ENCODE results near the gene ZFYVE28. TPM values are rescaled to one million over a fixed set of nuclear protein-coding genes. Genes with fewer than 3 reads are reported as not detected.

ZFYVE28 gene
- total RNA-seq, 1 donor from 2014 or later, result 23.2 TPM

- DNase-seq (ENCODE audit: low spot score) (peak; percentile 44), ATAC-seq (no peak)
- intact Hi-C loops (cut with DNase I), result no loop called here
Measured at GRCh38 chr4:2290488-2290887, 128.0 kb downstream of the ZFYVE28 start.

- ATAC-seq (no peak), DNase-seq (ENCODE audit: low spot score) (peak; percentile 34)
Measured at GRCh38 chr4:2289955-2290333, 128.5 kb downstream of the ZFYVE28 start.

GRCh38 chr4:2289311-2289954, 129.0 kb downstream of the ZFYVE28 start:
- ATAC-seq (no peak), DNase-seq (ENCODE audit: low spot score) (peak; percentile 44)
- intact Hi-C loops (cut with DNase I), result loop anchor here (5.0 kb wide), 1 partner anchor 153 kb away; no protein-coding TSS in a partner anchor

More at GRCh38 chr4:2289955-2290333, 128.5 kb downstream of the ZFYVE28 start:
- intact Hi-C loops (cut with DNase I), result loop anchor here (5.0 kb wide), 1 partner anchor 152 kb away; no protein-coding TSS in a partner anchor

- DNase-seq (ENCODE audit: low spot score) (peak; percentile 50), ATAC-seq (no peak)
- intact Hi-C loops (cut with DNase I), result loop anchor here (5.0 kb wide), 1 partner anchor 154 kb away; no protein-coding TSS in a partner anchor
Measured at GRCh38 chr4:2288051-2288541, 130.3 kb downstream of the ZFYVE28 start.

- no peak for ATAC-seq
- intact Hi-C loops (cut with DNase I), result loop anchor here (5.0 kb wide), 1 partner anchor 155 kb away; no protein-coding TSS in a partner anchor
- DNase-seq (ENCODE audit: low spot score), result peak; percentile 52
Measured at GRCh38 chr4:2287594-2287915, 130.9 kb downstream of the ZFYVE28 start.

GRCh38 chr4:2286904-2287593, 131.4 kb downstream of the ZFYVE28 start:
- intact Hi-C loops (cut with DNase I), result loop anchor here (5.0 kb wide), 1 partner anchor 155 kb away; no protein-coding TSS in a partner anchor
- peak; percentile 39 for DNase-seq (ENCODE audit: low spot score)
- ATAC-seq, result no peak

GRCh38 chr4:2285613-2286381, 132.6 kb downstream of the ZFYVE28 start:
- intact Hi-C loops (cut with DNase I), result loop anchor here (5.0 kb wide), 1 partner anchor 157 kb away; no protein-coding TSS in a partner anchor
- ATAC-seq (no peak), DNase-seq (ENCODE audit: low spot score) (peak; percentile 51)

GRCh38 chr4:2284934-2285612, 133.4 kb downstream of the ZFYVE28 start:
- intact Hi-C loops (cut with DNase I), result loop anchor here (5.0 kb wide), 1 partner anchor 157 kb away; no protein-coding TSS in a partner anchor
- peak; percentile 33 for DNase-seq (ENCODE audit: low spot score)
- ATAC-seq, result no peak

GRCh38 chr4:2284161-2284933, 134.1 kb downstream of the ZFYVE28 start:
- DNase-seq (ENCODE audit: low spot score) (no peak), ATAC-seq (no peak)
- intact Hi-C loops (cut with DNase I), result no loop called here

GRCh38 chr4:2283199-2283711, 135.2 kb downstream of the ZFYVE28 start:
- DNase-seq (ENCODE audit: low spot score) (no peak), ATAC-seq (no peak)
- intact Hi-C loops (cut with DNase I), result no loop called here

- intact Hi-C loops (cut with DNase I), result no loop called here
- no peak for ATAC-seq
- DNase-seq (ENCODE audit: low spot score), result no peak
Measured at GRCh38 chr4:2281575-2282343, 136.7 kb downstream of the ZFYVE28 start.

GRCh38 chr4:2280531-2281300, 137.7 kb downstream of the ZFYVE28 start:
- no peak for ATAC-seq
- intact Hi-C loops (cut with DNase I), result no loop called here
- DNase-seq (ENCODE audit: low spot score), result no peak

GRCh38 chr4:2277956-2278355, 140.5 kb downstream of the ZFYVE28 start:
- ATAC-seq (no peak), DNase-seq (ENCODE audit: low spot score) (no peak)
- intact Hi-C loops (cut with DNase I), result no loop called here

GRCh38 chr4:2276581-2277325, 141.7 kb downstream of the ZFYVE28 start:
- no peak for ATAC-seq
- no peak for DNase-seq (ENCODE audit: low spot score)
- intact Hi-C loops (cut with DNase I), result no loop called here

- no peak for DNase-seq (ENCODE audit: low spot score)
- ATAC-seq, result no peak
- intact Hi-C loops (cut with DNase I), result no loop called here
Measured at GRCh38 chr4:2275546-2276251, 142.7 kb downstream of the ZFYVE28 start.
